B cell (primary cell): ENCODE data around the gene NTSR2. TPM values are rescaled to one million over a fixed set of nuclear protein-coding genes. Genes with fewer than 3 reads are reported as not detected.

Experiments used
- ATAC-seq: fragments of 200-7000 bp; cut with Tn5 transposase; one replicate; pipeline ENCODE4 v1.10.0; 2021; ENCODE audit warnings: low read depth, mild to moderate bottlenecking, moderate number of reproducible peaks, moderate library complexity
- CTCF ChIA-PET: fragments of 350-600 bp; sonication (Branson Sonifier 250); formaldehyde crosslinking; loops from one replicate; lab custom pipeline; 2021; ENCODE audit warnings: antibody characterized with exemption, inconsistent platforms; lab: Charles Lee
- POLR2A ChIA-PET: fragments of 350-600 bp; sonication (Branson Sonifier 250); formaldehyde crosslinking; loops from one replicate; lab custom pipeline; 2021; ENCODE audit warnings: antibody characterized with exemption; lab: Charles Lee
- DNase-seq: peaks from one replicate; pipeline ENCODE4 v3.0.0; 2013
- H2AFZ ChIP-seq: 2 replicates; pipeline ENCODE4 v1.6.1; 2012; ENCODE audit warnings: mild to moderate bottlenecking, low read depth, low read length; ENCODE audit not compliant: insufficient read depth, poor library complexity, severe bottlenecking
- H3K27ac ChIP-seq, 2 donors: 1 replicate in 1 of 2; 2 replicates in 1 of 2; pipeline ENCODE4 v1.5.1; 2012 to 2013; ENCODE audit warnings: low read length in 2 of 2, mild to moderate bottlenecking in 2 of 2, moderate library complexity in 1 of 2
- H3K27me3 ChIP-seq, 4 experiments: fragments of 200-600 bp in 1 of 4; sonication (generic) in 1 of 4; replicated peaks in 1 of 4; 1 replicate in 2 of 4; 2 replicates in 2 of 4; pipeline versions ENCODE4 v1.6.1 to v1.7.0; 2013 to 2016; ENCODE audit warnings: low read length in 3 of 4, mild to moderate bottlenecking in 2 of 4, mixed read lengths in 1 of 4, moderate library complexity in 1 of 4; ENCODE audit not compliant: insufficient read depth in 4 of 4, control insufficient read depth in 3 of 4; ENCODE audit errors: control extremely low read depth in 1 of 4
- H3K36me3 ChIP-seq, 2 experiments: replicated peaks in 1 of 2; 1 replicate in 1 of 2; 2 replicates in 1 of 2; pipeline versions ENCODE4 v1.6.1 to v1.7.1; 2013; ENCODE audit warnings: low read length in 1 of 2; ENCODE audit not compliant: insufficient read depth in 2 of 2, control insufficient read depth in 1 of 2; ENCODE audit errors: control extremely low read depth in 1 of 2, extremely low read depth in 1 of 2
- H3K4me1 ChIP-seq, 2 donors: fragments of 200-600 bp in 1 of 2; sonication (generic) in 1 of 2; 1 replicate in 1 of 2; 2 replicates in 1 of 2; pipeline versions ENCODE4 v1.5.1 to v1.6.1; 2013 to 2017; ENCODE audit warnings: low read length in 2 of 2; ENCODE audit not compliant: control insufficient read depth in 2 of 2, insufficient read depth in 2 of 2
- H3K4me2 ChIP-seq: replicated peaks from 2 replicates; pipeline ENCODE3; 2012; ENCODE audit warnings: mild to moderate bottlenecking, low read depth, low read length; ENCODE audit not compliant: poor library complexity, severe bottlenecking
- H3K4me3 ChIP-seq, 5 experiments: fragments of 200-600 bp in 1 of 5; sonication (generic) in 1 of 5; 1 replicate in 3 of 5; 2 replicates in 2 of 5; pipeline versions ENCODE4 v1.5.1 to v1.7.0; 2011 to 2016; ENCODE audit warnings: low read length in 4 of 5, mild to moderate bottlenecking in 4 of 5, low read depth in 2 of 5, control low read depth in 1 of 5, moderate library complexity in 1 of 5; ENCODE audit not compliant: insufficient read depth in 1 of 5; ENCODE audit errors: control extremely low read depth in 1 of 5, extremely low read depth in 1 of 5
- H3K79me2 ChIP-seq: fragments of 200-600 bp; sonication (generic); one replicate; pipeline ENCODE4 v1.6.0; 2016; ENCODE audit warnings: low read length; ENCODE audit not compliant: control insufficient read depth, insufficient read depth
- H3K9ac ChIP-seq: fragments of 200-600 bp; sonication (generic); 2 replicates; pipeline ENCODE4 v1.6.1; 2017; ENCODE audit warnings: mild to moderate bottlenecking, low read length, moderate library complexity
- H3K9me3 ChIP-seq, 3 donors: one replicate each; pipeline versions ENCODE4 v1.6.1 to v1.7.1; 2013; ENCODE audit warnings: low read length in 2 of 3; ENCODE audit not compliant: control insufficient read depth in 2 of 3, insufficient read depth in 1 of 3; ENCODE audit errors: control extremely low read depth in 1 of 3
- H4K20me1 ChIP-seq: 2 replicates; pipeline ENCODE4 v1.6.0; 2012; ENCODE audit warnings: mild to moderate bottlenecking, low read length; ENCODE audit not compliant: insufficient read depth, control insufficient read depth, poor library complexity, severe bottlenecking
- H3K27ac Mint-ChIP-seq: one replicate; pipeline ENCODE4 v1.8.0; 2021; ENCODE audit warnings: mixed read lengths
- H3K27me3 Mint-ChIP-seq: one replicate; pipeline ENCODE4 v1.8.0; 2021; ENCODE audit warnings: mixed read lengths
- H3K4me1 Mint-ChIP-seq: one replicate; pipeline ENCODE4 v1.8.0; 2021; ENCODE audit warnings: mixed read lengths
- H3K4me3 Mint-ChIP-seq: one replicate; pipeline ENCODE4 v1.8.0; 2021; ENCODE audit warnings: mixed read lengths
- H3K9me3 Mint-ChIP-seq: one replicate; pipeline ENCODE4 v1.8.0; 2022; ENCODE audit warnings: mixed read lengths; ENCODE audit not compliant: insufficient read depth
- CTCF ChIP-seq: fragments of 200-600 bp; IDR thresholded peaks from one replicate; pipeline ENCODE4 v1.8.0; 2022; ENCODE audit warnings: antibody characterized with exemption, mild to moderate bottlenecking
- EZH2 ChIP-seq: IDR thresholded peaks from 2 replicates; pipeline ENCODE4 v1.6.1; 2012; ENCODE audit warnings: borderline replicate concordance, low read depth, mild to moderate bottlenecking, moderate library complexity, low read length; ENCODE audit not compliant: insufficient read depth, poor library complexity, severe bottlenecking
- whole genome bisulfite sequencing: methylation state at CpG from one replicate; pipeline ENCODE4 v1.1.5; 2013; ENCODE audit warnings: missing lambda C conversion rate; ENCODE audit not compliant: insufficient coverage; 5-methylcytosine and 5-hydroxymethylcytosine counted together
- intact Hi-C: fragments of 100-400 bp; cut with micrococcal nuclease; formaldehyde crosslinking; loops from one replicate; pipeline ENCODE4 v1.10.0; 2022
- polyA plus RNA-seq: library from polyadenylated mRNA; depleted of rRNA; stranded (reverse); fragments of >200 nt; gene quantifications from 2 replicates; pipeline ENCODE4 v1.2.3, GENCODE V29; 2012
- total RNA-seq, 2 donors: library from RNA; stranded (reverse); fragments of 120-200 nt in 1 of 2; gene quantifications; 1 replicate in 1 of 2; 2 replicates in 1 of 2; pipeline versions ENCODE4 v1.2.3 to v1.2.4, GENCODE V29; 2013 to 2022

Gene NTSR2
- total and polyA plus RNA-seq, 2 donors (not counting 1 experiment from before 2014, with no cell fraction given) = not detected

- Histone ChIP-seq H3K4me1 (no peaks in the 10 kb centered on the region), H3K9me3 (peaks cover 0 to 17% (median 6%) of the 10 kb centered on the region in 3 donors), H3K4me2 (no peak overlapping the region), H3K4me3 (no peak overlapping the region), H3K36me3 (no peaks in the 10 kb centered on the region), H3K79me2 (no peaks in the 10 kb centered on the region), H2AFZ (no peak overlapping the region), H3K9ac (no peak overlapping the region), H3K27ac (no peak overlapping the region), H4K20me1 (no peaks in the 10 kb centered on the region), H3K27me3 (peaks cover 0 to 20% (median 2%) of the 10 kb centered on the region in 4 experiments)
- no peak for ATAC-seq
- no peak for DNase-seq
- WGBS = 91% methylated on average over 11 of the region's 11 CpGs
- Mint-ChIP-seq H3K4me3 (no peak overlapping the region), H3K27me3 (peaks cover 51% of the 10 kb centered on the region), H3K27ac (no peak overlapping the region), H3K9me3 (peaks cover 5% of the 10 kb centered on the region), H3K4me1 (no peaks in the 10 kb centered on the region)
- ChIA-PET POLR2A (no interaction called here), CTCF (interaction anchor here (0.7 to 0.9 kb wide), 3 partner anchors 9 to 1194 kb away, joined by 3 to 5 read pairs (median 3); no protein-coding TSS in a partner anchor)
- intact Hi-C loops = no loop called here
- TF ChIP-seq EZH2 (no peak), CTCF (no peak)
Observed at GRCh38 chr2:11665028-11665427, 5.0 kb downstream of the NTSR2 start.

GRCh38 chr2:11663427-11663826, 6.6 kb downstream of the NTSR2 start:
- H3K9me3 ChIP-seq = peaks cover 0 to 14% (median 6%) of the 10 kb centered on the region in 3 donors
- no peak overlapping the region for H3K27ac Mint-ChIP-seq
- no peaks in the 10 kb centered on the region for H3K4me1 ChIP-seq
- no peak for DNase-seq
- no peaks in the 10 kb centered on the region for H3K4me1 Mint-ChIP-seq
- H3K27ac ChIP-seq = no peak overlapping the region
- POLR2A ChIA-PET = no interaction called here
- H3K27me3 ChIP-seq = peaks cover 0 to 10% (median 2%) of the 10 kb centered on the region in 4 experiments
- H3K27me3 Mint-ChIP-seq = peaks cover 47% of the 10 kb centered on the region
- no peaks in the 10 kb centered on the region for H4K20me1 ChIP-seq
- WGBS = no CpG with 5 or more reads among the region's 2 CpGs
- no peak overlapping the region for H3K4me2 ChIP-seq
- no peak for ATAC-seq
- CTCF ChIA-PET = interaction anchor here (1.4 kb wide), 1 partner anchor 29 kb away, joined by 3 read pairs; no protein-coding TSS in a partner anchor
- H3K9me3 Mint-ChIP-seq = peaks cover 5% of the 10 kb centered on the region
- intact Hi-C loops = no loop called here
- H2AFZ ChIP-seq = no peak overlapping the region
- no peak overlapping the region for H3K4me3 ChIP-seq
- no peaks in the 10 kb centered on the region for H3K79me2 ChIP-seq
- TF ChIP-seq CTCF = no peak
- H3K9ac ChIP-seq = no peak overlapping the region
- no peak overlapping the region for H3K4me3 Mint-ChIP-seq
- H3K36me3 ChIP-seq = no peaks in the 10 kb centered on the region
